ENCODE measurements around the gene PCDHGA11.
"Not testable (repeated sequence)": the region's sequence is repeated elsewhere in the genome, so short reads cannot be mapped to it uniquely, and the experiment has no call there.

The PCDHGA11 gene

GRCh38 chr5:141432726-141433125, 11.9 kb downstream of the PCDHGA11 start:
- not testable (repeated sequence) for DNase-seq

- no peak for DNase-seq
These were observed 13.2 kb downstream of the PCDHGA11 start for GRCh38 chr5:141434006-141434405.

GRCh38 chr5:141437221-141437620, 16.4 kb downstream of the PCDHGA11 start:
- DNase-seq = no peak

GRCh38 chr5:141439411-141440141, 18.7 kb downstream of the PCDHGA11 start:
- DNase-seq = no peak

GRCh38 chr5:141440341-141440740, 19.5 kb downstream of the PCDHGA11 start:
- no peak for DNase-seq

- DNase-seq = no peak
These were observed 20.8 kb downstream of the PCDHGA11 start for GRCh38 chr5:141441571-141442170.

- DNase-seq = no peak
These were observed 44.5 kb downstream of the PCDHGA11 start for GRCh38 chr5:141465351-141465750.

Data from hematopoietic multipotent progenitor cell treated with erythropoietin and hydrocortisone succinate and interleukin-3 and kit ligand, for 4 days (in vitro differentiated cells).